ENCODE data around the gene NMNAT3.

GRCh38 chr3:139533781-139534454 is 143.9 kb downstream of the NMNAT3 start:
- TF ChIP-seq CTCF (conservative IDR thresholded peaks at IDR 0.05; ENCODE audit: low read depth, low read length) (no peak), EZH2phosphoT487 (IDR thresholded peaks at IDR 0.05; ENCODE audit: borderline replicate concordance, low read length) (no peak)
